Endometrial microvascular endothelial cells (primary cell): ENCODE measurements around the gene FAM53A. TPM values are rescaled to one million over a fixed set of nuclear protein-coding genes. Genes with fewer than 3 reads are reported as not detected.
"Not testable (repeated sequence)": the region's sequence is repeated elsewhere in the genome, so short reads cannot be mapped to it uniquely, and the experiment has no call there.

Source experiments
- in situ Hi-C: cut with HindIII; loops from 2 replicates; pipeline ENCODE4 v1.10.0; 2017; ENCODE audit warnings: low sequenced_read_pairs, low pct_unique_long_range_greater_than_20kb; ENCODE audit errors: inconsistent ontology term
- total RNA-seq: library from RNA; depleted of rRNA; stranded (reverse); fragments of >200 nt; gene quantifications from one replicate; pipeline ENCODE4 v1.2.3, GENCODE V29; 2015; ENCODE audit errors: inconsistent ontology term

The FAM53A gene
- total RNA-seq, 1 donor from 2014 or later = 1.6 TPM

DNA sequence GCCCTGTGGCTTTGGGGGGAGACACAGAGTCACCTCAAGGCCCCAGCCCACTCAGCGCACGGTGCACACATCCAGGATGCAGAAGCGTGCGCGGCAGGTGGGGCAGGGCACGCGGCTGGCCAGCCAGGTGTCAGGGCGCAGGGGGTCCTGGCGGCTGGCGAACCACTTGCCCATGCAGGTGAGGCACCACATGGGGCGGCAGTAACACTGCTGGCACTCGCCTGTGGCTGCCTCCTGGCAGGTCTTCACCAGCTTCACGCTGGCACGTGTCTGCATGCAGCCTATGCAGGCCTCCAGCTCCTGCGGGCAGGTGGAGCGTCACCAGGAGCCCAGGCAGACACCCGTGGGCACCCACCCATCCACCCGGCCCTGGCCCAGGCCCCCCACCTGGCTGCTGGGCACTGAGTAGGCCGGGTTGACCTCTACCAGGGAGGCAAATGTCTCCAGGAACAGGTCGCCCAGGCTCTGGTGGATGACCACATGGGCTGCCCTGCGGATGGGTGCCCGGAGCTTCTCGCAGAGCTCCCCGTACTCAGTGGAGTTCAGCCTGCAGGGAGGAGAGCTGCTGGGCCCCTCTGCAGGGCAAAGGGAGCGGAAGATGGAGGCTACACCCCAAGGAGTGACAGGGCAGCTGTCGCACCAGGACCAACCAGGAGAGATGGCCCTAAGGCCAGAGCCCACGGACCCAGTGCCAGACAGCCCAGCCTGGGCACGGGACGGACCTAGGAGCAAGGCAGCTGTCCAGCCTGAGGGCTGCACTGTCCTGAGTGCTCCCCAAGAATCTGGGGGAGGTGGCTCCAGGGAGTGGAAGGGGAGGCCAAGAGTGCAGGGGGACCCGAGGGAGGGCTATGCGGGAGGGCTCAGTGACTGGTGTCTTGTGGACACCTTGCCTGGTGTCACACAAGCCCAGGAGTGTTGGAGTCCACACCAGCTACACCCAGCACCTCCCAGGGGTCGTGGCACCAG lies 33.3 kb upstream of the FAM53A start:
- in situ Hi-C loops = no loop called here

DNA sequence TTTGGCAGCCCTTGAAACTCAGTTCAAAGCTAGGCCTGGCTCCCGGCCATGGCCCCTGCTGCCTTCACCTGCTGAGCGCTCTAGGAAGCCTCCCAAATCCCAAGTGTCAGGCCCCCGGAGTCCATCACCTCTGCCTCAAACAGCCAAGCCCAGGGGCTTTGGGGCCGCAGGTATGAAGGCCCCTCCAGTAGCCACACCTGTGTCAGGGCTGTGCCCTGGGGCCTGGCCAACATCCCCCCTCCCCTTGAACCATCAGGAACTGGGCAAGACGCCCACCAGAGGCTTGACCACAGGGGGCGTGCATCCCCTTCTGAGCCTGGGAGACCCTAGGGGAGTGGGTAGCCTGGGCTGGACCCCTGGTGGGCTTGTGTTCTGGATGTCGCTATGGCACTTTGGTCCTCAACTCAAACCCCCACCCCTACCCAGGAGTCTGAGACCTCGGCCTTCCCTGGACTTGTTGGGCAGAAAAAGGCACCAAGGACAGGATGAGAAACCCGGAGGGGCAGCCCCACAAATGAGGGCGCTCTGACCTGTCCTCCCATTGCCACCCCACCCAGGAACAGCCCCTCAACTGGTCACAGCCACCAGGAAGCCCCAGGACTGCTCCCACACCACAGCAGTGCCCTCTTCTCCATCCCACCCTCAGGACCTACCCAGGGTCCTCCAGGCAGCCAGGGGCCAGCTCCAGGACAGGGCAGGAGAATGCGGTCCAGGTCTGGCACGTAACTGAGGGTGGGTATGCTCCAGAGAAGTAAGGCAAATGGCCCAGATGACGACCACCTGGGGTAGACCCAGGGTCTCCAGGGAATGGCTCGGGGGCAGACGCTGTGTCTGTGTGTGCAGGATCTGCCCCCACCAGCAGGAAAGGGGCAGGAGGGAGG lies 32.2 kb upstream of the FAM53A start:
- in situ Hi-C loops = no loop called here

DNA sequence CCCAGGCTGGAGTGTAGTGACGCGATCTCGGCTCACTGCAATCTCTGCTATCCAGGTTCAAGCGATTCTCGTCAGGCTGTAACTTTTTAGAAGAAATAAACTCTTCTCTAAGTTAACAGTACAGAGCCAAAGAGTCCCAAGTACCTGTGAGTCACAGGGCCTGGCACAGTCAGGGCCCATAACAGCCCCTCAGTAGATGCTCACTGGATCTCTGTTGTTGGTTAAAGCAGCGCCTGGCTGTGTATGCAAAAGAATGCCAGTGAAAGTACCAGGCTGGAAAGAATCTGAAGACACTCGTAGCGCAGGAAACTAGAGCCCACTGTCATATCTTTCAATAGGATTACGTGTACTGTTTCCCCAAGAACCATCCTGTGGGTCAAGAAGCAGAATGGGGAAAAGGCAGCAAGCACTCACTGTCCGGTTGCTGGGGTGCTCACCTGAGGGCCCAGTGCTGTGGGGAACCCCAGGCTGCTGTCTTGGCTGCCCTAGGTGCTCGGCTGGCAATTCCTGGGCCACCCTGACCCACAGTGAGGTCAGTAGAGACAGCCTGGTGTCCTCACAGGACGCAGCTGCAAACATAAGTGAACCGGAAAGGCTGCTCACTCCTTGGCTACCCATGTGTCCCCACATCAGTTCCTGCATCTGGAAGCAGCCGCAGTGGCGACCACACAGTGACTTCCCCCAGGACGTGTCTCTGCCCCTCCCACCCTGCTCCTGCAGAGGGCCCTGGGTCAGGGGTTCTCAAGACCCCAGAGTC lies 31.1 kb upstream of the FAM53A start:
- in situ Hi-C loops = no loop called here

DNA sequence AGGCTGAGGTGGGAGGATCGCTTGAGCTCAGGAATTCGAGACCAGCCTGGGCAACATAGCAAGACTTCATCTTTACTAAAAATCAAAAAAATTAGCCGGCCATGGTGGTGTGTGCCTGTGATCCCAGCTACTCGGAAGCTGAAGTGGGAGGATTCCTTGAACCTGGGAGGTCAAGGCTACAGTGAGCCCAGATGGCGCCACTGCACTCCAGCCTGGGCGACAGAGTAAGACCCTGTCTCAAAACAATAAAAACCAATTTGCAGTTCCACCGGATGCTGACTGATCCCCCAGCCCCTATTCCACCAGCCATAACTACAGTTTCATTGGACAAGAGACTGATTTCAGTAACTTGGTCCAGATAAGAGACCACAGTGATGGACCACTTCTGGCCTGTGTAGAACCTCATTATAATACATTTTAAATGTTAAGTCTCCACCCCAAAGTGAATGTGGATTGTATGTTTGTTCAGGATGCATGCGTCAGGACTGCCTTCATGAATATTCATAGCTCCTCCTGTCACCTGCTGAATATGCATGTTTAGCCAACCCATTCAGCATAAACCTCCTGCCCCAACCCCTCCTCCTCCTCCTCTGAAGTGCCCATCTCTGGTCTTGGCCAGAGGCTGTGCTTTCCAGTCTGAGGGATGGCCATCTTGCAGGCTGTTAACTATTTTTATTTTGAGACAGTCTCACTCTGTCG lies 30.3 kb upstream of the FAM53A start:
- in situ Hi-C loops = no loop called here

DNA sequence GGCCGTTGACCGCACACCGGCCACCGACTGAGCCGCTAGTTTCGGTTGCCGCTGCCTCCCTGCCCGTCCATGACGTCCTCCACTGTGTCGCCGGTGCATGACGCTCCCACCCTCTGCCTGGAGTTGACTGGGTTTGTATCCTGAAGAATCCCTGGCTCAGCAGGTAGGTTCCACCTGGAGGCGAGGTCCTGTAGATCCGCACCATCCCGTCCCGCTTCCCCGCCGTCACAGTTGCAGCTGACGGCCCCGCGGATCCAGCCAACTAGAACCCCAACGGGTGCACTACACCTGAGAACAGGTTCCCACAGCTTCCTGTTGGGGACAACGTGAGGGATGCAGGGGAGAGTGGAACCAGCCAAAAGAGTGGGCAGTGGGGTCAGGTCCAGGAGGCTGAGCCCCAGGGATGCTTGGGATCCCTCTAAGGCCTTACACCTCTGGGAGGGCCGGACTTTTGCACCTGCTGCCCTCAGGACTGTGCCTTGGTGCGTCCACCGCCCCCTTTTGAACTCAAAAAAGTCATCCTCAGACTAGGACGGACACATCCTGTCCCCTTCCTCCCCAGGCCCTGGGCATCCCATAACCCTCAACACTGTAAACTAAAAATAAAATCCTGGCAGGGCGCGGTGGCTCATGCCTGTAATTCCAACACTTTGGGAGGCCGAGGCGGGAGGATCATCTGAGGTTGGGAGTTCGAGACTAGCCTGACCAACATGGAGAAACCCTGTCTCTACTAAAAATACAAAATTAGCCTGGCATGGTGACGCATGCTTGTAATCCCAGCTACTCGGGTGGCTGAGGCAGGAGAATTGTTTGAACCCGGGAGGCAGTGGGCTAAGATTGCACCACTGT lies 29.1 kb upstream of the FAM53A start:
- in situ Hi-C loops = no loop called here

DNA sequence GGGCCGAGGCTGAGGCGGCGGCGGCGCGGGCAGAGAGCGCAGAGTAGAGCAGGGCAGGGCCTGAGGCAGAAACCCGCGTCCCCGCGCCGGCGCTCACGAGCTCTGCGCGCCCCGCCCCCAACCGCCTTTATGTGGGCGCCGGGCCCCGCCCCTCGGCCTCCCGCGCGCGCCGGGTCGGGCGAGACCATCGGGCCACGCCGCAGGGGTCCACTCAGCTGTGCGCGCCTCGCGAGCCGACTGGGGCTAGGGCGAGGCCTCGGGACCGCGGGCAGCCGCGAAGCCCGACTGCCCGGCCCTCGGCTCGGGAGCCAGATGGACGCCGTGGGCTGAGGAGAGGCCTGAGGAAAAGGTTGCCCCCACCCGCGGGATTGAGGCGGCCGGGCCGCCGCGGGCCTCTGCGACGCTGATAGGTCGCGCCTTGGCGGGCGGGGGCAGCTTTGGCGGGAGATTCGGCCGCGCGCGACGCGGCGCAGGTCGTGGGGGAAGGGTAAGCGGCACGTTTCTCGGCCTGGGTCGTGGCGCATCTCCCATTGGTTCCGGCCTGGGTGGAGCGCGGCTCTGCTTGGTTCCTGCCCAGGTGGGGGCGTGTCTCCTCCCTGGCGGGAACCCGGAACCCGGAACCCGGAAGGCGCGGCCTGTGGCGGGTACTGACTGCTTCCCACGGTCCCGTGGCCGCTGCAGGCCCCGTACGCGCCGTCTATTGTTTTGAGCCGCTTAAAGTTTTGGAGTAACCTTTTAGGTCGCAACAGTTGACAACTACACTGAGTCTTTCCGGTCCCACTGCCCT lies 28.3 kb upstream of the FAM53A start, which contains the start of gene SLBP:
TSS of gene SLBP (minus strand) at position 104 of the 787 bp plus-strand sequence. CDS start 131 bp downstream, outside the sequence.
- in situ Hi-C loops = no loop called here

DNA sequence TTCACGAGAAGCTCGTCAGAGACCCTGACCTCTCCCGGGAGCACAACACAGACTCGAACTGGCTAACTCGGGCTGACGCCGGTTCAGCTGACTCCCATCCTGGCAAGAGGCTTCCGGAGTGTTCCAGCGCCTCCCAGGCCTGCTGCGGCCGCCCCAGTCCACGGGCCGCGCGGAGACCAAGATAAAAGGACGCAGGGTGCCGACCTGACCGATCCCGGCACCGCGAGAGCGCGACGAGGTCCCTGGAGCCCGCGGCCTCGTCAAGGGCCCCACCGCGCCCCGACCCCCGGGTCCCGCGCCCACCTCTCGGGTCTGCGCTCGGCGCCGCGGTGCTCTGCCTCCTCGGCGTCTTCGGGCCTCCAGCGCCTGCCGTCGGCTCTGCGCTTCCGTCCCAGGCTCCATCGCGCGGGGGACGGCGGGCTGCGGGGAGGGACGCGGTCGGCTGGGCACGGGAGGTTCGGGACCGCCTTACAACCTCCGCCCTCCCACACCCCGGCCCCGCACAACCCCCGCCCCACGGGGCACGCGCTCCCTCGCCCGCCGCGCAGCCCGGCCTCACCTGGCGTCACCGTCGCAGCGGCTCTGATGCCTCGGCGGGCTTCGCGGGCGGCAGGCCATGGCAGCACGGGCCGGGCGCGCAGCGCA lies 27.6 kb upstream of the FAM53A start:
- in situ Hi-C loops = no loop called here

DNA sequence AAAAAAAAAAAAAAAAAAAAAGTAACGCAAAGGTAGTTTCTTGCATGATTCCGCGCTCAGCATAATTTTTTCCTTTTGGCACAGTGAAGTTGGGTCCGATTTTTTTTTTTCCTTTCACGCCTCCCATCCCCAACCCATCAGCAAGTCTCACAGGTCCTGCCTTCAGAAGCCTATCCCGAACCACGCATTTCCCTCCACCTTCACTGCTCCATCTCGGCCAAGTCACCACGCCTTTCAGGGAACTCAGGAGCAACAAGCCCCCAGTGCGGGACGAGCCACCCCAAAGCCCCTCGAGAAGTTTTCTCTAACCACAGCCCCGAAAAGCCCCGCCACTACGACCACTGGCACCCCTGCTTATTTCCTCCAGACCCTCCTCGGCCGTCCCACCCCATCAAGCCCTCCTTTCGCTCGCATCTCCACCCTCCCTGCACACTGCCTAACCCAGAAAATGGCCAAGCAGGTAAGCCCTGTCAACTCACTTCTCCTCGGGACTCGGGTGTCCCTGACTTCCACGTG lies 27.0 kb upstream of the FAM53A start:
- in situ Hi-C loops = no loop called here

DNA sequence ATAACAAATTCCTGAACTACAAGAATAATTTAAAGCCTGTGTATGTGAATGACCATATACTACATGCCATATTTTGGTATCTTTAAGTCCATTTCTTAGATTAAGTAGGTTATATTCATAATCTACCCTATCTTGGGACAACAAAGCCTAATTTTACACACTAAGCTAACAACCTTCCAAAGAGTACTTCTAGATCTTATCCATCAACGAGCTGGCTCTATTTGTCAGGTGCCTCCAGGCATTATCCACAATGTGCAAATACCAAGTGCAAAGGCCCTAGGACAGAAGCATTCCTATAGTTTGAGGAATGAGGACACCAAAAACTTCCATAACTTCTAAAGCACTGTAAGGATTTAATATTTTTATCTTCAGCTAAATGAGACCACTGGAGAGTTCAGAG lies 24.5 kb upstream of the FAM53A start:
- in situ Hi-C loops = no loop called here

DNA sequence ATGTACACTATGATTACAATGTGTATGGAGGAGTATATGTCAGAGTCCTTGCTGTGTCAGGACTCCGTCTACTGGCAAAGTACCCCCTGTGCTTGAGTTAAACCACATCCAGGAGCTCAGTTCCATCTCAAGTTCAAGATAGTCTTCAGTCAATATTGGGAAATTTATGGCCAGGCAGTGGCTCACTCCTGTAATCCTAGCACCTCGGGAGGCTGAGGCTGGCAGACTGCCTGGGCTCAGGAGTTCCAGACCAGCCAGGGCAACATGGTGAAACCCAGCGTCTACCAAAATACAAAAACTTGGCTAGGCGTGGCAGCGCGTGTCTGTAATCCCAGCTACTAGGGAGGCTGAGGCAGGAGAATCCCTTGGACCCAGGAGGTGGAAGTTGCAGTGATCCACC lies 22.2 kb upstream of the FAM53A start:
- in situ Hi-C loops = no loop called here

DNA sequence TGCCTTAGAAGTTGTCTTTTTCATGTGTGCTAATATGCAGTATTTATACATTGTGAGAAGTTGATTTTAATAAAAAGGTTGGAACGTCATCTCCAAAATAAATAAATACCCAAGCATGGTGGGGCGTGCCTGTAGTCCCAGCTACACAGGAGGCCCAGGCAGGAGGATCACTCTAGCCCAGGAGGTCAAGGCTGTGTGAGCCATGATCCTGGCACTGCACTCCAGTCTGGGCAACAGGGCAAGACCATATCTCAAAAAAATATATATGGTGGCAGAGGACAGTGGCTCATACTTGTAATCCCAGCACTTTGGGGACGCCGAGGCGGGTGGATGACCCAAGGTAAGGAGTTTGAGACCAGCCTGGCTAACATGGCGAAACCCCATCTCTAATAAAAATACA lies 21.6 kb upstream of the FAM53A start:
- in situ Hi-C loops = no loop called here

DNA sequence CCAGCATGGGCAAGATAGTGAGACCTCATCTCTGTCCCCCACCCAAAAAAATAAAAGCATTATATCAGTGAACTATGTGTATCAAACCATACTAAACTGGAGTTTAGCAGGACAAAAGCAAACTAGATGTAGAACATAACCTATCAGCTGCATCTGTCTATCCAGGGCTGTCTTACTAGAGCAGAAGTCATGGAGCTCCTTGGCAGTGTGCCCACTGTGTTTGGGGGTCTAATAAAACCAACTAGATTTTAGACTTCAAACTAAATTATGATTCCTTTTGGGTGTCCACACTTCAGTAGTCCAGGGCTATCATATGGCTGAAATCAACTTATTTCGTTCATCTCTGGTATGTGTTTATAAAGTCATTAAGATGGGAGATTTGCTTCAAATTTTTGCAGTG lies 19.8 kb upstream of the FAM53A start:
- in situ Hi-C loops = no loop called here

DNA sequence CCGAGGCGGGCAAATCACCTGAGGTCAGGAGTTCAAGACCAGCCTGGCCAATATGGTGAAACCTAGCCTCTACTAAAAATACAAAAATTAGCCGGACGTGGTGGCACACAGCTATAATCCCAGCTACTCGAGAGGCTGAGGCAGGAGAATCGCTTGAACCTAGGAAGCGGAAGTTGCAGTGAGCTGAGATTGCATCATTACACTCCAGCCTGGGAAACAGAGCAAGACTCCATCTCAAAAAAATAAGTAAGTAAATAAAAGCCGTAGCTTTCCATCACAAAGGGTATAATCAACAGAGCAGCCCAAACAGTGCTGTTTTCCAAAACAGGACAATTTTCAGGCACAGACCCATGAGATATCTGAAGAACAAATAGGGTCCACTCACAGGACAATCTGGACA lies 17.6 kb upstream of the FAM53A start:
- in situ Hi-C loops = not testable (repeated sequence)

DNA sequence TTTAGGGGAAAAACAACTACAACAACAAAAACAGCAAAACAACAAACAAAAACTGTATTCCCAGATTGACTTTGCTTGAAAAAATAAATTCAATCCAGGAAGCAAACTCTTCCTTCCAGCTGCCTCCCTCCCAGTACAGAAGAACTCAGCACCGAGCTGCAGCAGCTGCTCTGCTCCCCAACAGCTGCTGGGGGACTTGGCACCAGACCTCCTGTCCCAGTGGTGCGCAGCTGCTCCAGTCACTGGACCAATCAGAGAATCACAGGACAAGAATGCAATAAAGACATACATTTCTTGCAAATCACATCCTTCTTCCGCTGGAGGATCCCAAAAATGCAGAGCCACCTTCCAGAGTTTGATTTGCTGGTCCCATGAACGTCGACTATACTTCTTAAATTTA lies 11.8 kb upstream of the FAM53A start:
- in situ Hi-C loops = no loop called here

DNA sequence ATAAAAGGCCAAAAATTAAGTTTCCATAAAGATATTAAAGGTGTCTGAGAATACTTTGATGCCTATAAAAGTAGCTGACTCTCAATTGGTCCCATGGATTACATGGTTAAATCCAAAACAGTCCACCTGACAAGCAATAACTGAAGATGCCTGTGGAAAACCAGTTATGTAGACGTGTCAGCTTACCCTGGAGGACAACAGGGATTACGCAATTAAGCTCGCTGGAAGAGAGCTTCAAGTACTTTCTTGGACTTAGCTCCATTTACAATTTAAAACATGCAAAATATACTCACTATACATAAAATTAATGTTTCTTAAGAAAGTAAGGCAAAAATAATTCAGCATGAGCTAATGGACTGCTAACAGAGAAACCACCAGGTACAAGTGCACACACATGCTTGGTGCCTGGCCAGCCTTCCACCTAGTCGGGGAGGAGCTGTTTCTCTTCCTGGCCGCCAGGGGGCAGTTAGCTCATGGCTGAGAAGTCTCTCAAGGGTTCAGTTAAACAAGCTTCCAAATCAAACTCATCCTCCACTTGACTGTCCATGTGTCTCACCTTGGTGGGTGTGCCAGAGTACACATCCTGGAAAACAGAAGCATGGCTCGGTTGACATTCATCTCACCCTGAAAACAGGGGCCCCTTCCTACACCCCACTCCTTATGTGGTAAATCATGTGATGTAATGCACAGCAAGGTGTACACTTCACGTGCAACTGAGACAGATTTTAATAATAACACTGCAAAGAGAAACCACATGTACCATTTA lies 9.2 kb upstream of the FAM53A start:
- in situ Hi-C loops = no loop called here
